ENCODE data around the gene TNFRSF18.
A peak's percentile ranks its signal among the peaks of the same experiment; 100 is the strongest.

Gene TNFRSF18

DNA sequence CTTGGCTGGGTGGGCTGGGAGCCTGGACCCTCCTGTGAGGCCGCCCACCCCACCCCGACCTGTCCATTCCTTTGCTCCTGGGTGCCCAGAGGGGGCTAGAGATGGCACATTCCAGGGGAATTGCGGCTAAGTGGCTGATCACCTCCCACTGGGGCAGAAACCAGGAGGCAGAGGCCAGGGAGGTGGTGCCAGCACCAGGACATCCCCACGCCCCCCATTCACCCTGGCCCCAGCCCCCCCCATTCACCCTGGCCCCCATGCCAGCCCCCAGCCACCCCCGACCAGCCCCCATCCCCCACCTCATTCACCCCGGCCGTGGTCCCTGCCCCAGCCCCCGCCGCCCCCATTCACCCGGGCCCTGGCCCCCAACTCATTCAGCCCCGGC is 33.9 kb upstream of the TNFRSF18 start:
- no peak for DNase-seq

DNA sequence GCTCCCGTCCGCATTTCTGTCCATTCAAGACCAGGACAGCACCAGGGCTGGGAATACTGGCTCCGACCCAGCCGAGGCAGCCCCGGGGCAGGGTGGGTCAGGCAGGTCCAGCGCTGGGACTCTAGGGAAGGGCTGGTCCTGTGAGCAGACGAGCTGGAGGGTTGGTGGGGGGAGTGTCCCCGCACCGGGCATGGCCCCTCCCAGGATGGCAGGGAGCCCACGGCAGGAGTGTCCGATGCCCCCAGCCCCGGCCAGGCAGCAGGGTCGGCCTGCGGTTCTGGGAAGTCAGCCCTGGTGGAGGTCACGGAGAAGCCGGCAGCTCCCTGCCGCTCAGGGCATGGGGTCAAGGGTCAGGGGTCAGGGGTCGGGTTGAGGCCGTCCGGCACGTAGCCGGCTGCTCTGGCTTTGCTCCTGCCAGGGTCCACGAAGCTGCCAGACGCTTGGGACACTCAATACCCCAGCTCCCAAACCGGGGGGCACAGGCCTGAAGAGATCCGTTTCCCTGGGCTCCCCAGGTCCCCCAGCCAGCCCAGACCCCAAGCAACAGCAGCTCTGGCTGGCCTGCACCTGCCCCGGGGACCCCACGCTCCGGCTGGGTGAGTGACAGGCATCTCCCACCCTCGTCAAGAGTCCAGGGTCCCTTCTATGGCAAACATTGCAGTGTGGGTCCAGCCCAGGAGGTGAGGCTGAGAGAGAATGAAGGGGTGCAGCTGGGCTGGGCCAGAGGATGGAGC is 33.4 kb upstream of the TNFRSF18 start:
- no peak for DNase-seq

DNA sequence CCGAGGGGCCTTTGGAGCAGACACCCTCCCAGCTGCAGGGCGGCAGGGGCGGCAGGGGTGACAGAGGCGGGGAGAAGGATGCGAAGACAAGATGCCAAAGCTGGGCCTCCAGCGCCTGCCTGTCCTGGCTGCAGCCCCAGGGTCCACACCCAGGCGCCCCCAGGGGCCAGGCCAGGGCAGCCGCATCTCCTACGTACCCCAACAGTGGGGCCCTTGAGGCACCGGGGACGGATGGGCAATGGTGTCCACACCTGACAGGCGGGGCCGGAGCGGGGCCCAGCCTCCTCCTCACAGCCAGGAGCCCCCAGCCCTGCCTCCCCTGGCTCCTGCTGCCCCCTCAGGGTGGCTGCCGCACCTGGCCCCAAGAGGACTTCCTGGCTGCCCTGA is 32.8 kb upstream of the TNFRSF18 start:
- no peak for DNase-seq

DNA sequence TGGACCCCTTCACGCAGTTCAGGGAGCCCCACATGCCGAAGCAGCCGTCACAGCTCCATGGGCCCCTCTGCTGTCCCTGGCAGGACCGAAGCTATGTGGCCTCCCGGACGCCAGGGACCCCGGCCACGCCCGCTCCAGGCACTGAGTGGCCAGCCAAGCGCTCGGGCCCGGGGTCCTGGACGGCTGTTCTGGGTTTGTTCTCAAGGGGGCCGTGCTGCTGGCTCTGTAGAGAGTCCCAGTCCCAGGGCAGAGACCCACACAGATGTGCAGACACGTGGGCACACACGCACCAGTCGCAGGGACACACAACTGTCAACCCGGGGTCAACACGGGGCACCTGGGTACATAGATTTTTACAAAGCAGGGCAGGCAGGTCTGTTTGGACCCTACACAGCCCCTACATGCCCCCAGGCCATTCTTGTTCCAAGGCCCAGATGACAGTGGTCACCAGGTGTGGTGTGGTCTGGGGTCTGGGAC is 32.3 kb upstream of the TNFRSF18 start:
- no peak for DNase-seq

GRCh38 chr1:1237874-1238701 is 31.7 kb upstream of the TNFRSF18 start:
- no peak for DNase-seq

GRCh38 chr1:1236945-1237873 is 30.8 kb upstream of the TNFRSF18 start:
- no peak for DNase-seq

DNA sequence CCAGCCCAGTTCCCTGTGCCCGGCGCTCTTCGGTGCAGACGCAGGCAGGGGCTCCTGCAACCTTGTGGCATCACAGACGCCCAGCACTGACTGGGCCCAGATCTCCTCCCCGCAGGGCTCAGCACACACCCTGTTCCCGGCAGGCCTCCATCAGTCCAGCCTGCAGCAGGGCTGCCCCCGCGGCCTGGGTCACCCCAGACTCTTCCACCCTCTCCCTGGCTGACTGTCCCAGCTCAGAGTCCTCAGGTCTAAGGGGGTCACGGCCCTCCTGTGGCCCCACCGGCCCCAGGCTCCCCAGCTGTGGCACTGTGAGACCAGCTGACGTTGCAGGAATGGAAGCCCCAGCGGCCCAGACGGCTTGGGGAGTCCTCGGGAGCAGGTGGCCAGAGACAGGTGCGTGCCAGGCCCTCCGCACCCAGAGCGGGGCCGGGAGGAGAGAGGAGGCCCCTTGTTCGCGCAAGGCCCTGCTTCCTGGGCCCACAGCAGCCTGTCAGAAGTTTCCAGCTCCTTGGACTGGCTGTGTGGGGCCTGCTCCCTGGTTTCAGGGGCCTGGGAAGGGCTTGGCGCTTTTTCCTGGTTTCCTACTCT is 29.9 kb upstream of the TNFRSF18 start:
- no peak for DNase-seq

- DNase-seq = no peak
Measured at GRCh38 chr1:1235016-1235744, 28.8 kb upstream of the TNFRSF18 start.

- DNase-seq = no peak
Measured at GRCh38 chr1:1234180-1234808, 27.9 kb upstream of the TNFRSF18 start.

DNA sequence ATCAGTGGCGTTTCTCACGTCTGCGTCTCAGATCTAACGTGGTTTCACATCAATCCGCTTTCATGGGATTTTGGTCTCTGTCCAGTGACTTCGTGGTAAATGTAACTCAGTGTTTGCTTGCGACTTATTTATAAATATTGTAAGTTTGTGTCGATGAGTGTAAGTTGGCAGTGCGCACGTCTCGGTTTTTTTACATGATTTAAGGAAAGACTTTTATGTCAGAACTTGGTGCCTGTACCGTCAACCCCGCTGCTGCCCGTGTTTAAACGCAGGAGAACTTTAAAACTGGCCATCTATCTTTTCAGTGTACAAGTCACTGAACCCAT is 27.1 kb upstream of the TNFRSF18 start:
- no peak for DNase-seq

- no peak for DNase-seq
Measured at GRCh38 chr1:1232796-1233566, 26.6 kb upstream of the TNFRSF18 start.

DNA sequence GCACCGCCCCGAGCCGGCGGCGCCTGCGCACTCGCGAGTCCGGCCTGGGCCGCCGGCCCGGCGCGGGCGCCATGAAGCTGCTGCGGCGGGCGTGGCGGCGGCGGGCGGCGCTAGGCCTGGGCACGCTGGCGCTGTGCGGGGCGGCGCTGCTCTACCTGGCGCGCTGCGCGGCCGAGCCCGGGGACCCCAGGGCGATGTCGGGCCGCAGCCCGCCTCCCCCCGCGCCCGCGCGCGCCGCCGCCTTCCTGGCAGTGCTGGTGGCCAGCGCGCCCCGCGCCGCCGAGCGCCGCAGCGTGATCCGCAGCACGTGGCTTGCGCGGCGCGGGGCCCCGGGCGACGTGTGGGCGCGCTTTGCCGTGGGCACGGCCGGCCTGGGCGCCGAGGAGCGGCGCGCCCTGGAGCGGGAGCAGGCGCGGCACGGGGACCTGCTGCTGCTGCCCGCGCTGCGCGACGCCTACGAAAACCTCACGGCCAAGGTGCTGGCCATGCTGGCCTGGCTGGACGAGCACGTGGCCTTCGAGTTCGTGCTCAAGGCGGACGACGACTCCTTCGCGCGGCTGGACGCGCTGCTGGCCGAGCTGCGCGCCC is 25.9 kb upstream of the TNFRSF18 start, which contains the start of gene B3GALT6:
B3GALT6 (plus strand) TSS at position 30 of the 588 bp plus-strand sequence; CDS start at position 72, 42 bp downstream.
- DNase-seq = no peak

DNA sequence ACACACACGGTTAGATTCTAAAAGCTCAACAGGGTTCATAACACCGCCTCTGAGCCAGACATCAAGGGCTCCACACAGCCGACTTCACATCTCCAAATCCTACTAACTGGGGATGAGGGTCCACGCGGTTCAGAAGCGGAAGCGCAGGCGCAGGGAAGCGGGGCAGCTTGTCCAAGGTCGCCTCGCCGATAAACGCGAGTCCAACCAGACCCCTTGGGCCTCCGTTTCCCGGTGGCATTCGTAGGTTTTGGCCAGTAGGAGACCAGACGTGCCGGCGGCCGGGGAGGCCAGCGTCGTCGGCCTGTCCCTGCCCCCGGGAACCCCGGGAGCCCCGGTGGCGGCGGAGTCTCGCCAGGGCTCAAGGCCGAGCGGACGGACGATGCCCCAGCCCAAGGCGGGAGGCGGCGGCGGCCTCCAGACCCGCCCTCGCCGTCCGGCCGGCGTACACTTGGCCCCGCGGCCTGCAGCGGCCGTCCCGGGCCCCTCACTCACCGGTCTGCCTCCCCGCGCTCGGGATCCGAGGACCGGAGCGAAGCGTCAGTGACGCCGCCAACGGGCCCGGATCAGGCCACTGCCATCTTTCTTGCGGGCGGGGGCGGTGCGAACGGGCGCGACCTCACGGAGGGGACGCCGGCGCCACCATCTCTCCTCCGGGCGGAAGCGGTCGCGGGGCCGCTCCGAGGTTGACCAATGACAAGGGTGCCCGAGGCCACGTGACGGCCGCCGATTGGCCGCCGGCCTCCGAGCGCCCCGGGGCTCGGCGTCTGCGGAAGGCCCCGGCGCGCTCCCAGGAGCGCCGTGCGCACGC is 25.2 kb upstream of the TNFRSF18 start, which contains the start of gene SDF4:
SDF4 (minus strand) TSS at position 602 of the 808 bp plus-strand sequence. CDS start 3,229 bp downstream, outside the sequence.
- DNase-seq = peak; percentile 97

DNA sequence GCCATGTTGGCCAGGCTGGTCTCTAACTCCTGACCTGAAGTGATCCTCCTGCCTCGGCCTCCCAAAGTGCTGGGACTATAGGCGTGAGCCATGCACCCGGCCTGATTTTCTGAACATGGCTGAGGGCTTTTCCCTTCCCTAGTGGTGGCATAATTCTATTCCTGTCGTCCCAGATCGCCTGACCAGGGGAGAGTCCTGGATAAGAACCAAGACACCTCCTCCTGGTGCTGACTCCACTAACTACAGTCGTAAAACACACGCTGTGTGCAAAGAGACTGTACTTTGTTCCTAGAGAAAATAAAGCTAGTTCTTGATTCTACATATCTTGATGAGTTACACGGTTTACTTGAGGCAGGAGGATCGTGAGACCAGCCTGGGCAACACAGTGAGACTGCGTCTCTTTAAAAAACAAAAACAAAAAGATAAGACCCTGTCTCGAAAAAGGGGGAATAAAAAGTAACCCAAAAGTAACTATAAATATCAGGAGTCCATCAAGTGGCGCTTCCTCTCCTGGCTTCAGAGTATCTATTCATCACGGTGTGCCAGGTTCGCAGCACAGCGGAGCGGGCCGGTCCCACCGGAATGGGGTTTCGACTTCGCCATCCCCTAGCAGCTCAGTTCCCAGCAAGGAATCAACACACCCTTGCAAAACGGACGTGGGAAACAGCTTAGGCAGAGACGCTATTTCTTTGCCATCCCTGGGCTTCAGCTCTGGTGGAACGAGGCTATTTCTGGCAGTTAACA is 24.4 kb upstream of the TNFRSF18 start:
- DNase-seq = no peak

GRCh38 chr1:1229770-1230169 is 23.4 kb upstream of the TNFRSF18 start:
- no peak for DNase-seq

GRCh38 chr1:1228596-1229321 is 22.4 kb upstream of the TNFRSF18 start:
- no peak for DNase-seq

DNA sequence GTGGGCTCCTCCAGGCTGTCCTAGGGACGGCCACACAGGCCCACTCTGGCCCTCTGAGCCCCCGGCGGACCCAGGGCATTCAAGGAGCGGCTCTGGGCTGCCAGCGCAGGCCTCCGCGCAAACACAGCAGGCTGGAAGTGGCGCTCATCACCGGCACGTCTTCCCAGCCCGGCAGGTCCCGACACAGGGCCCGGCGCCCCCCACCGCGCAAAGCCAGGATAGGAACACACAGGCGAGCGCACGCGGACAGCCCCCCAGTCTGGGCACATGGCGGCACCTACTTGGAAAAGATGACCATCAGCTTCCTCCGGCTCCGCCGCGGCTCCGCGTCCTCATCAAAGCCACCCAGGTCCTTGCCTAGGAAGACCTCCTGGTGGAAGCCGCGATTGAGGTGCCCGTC is 21.8 kb upstream of the TNFRSF18 start:
- no peak for DNase-seq

GRCh38 chr1:1227386-1227785 is 21.0 kb upstream of the TNFRSF18 start:
- no peak for DNase-seq
